ENCODE measurements around the gene SHC1.

DNA sequence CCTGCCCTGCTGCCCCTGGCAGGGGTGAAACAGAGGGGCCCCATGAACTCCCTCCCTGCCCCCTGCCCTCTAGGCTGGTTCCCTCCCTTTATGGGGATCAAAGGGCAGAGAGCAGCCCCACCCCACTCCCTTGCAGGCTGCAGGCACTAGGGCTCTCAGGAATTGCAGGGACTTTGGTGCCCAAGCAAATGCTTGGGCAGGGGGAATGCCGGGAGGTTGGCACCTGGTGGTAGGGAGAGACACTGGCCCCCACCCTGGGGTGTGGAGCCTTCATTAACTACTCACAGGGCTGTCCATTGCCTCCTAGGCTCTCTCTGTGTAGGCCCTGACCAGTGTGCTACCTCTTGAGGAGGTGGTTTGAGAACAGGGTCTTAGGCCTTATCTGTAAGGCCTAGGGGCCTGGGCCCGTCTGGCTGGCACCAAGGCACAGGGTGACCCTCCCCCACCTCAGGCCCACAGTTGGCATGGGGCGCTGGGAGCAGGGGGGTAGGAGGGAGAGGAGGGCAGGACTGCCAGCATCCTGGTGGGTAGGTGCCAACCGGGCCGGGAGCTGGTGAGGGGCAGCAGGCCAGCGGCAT is 36.8 kb upstream of the SHC1 start:
- TF ChIP-seq, protein P1, sequence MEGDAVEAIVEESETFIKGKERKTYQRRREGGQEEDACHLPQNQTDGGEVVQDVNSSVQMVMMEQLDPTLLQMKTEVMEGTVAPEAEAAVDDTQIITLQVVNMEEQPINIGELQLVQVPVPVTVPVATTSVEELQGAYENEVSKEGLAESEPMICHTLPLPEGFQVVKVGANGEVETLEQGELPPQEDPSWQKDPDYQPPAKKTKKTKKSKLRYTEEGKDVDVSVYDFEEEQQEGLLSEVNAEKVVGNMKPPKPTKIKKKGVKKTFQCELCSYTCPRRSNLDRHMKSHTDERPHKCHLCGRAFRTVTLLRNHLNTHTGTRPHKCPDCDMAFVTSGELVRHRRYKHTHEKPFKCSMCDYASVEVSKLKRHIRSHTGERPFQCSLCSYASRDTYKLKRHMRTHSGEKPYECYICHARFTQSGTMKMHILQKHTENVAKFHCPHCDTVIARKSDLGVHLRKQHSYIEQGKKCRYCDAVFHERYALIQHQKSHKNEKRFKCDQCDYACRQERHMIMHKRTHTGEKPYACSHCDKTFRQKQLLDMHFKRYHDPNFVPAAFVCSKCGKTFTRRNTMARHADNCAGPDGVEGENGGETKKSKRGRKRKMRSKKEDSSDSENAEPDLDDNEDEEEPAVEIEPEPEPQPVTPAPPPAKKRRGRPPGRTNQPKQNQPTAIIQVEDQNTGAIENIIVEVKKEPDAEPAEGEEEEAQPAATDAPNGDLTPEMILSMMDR (conservative IDR thresholded peaks at IDR 0.05 in 1 of 2, IDR thresholded peaks at IDR 0.05 in 1 of 2; ENCODE audit: extremely low read depth in 1 of 2, insufficient read depth in 1 of 2, low read depth in 1 of 2, low read length in 2 of 2) = no peak
- TF ChIP-seq EZH2 (IDR thresholded peaks at IDR 0.05; ENCODE audit: borderline replicate concordance, low read length) = no peak

Measured in mammary epithelial cell (primary cell).